Left lung (tissue), 10 donors: Measurements from ENCODE around the gene MTHFD1L. TPM values are rescaled to one million over a fixed set of nuclear protein-coding genes. Genes with fewer than 3 reads are reported as not detected.

Experiments
- ATAC-seq: fragments of 200-7000 bp; cut with Tn5 transposase; one replicate; pipeline ENCODE4 v1.9.1; 2020; ENCODE audit warnings: moderate library complexity
- DNase-seq, 4 donors: peaks; one replicate each; pipeline ENCODE4 v3.0.0-alpha.2; 2013 to 2020
- H3K27ac ChIP-seq, 2 donors: fragments of 200-600 bp; sonication (generic) in 1 of 2; one replicate each; pipeline versions ENCODE4 v1.5.0 to v1.8.0; 2020 to 2021
- H3K27me3 ChIP-seq, 2 donors: fragments of 200-600 bp; sonication (generic) in 1 of 2; one replicate each; pipeline versions ENCODE4 v1.5.0 to v1.8.0; 2020 to 2021
- H3K36me3 ChIP-seq, 2 donors: fragments of 200-600 bp; sonication (generic) in 1 of 2; one replicate each; pipeline versions ENCODE4 v1.5.0 to v1.8.0; 2020 to 2021
- H3K4me1 ChIP-seq, 2 donors: fragments of 200-600 bp; one replicate each; pipeline ENCODE4 v1.8.0; 2021
- H3K4me3 ChIP-seq, 2 donors: fragments of 200-600 bp; sonication (generic) in 1 of 2; one replicate each; pipeline versions ENCODE4 v1.5.0 to v1.8.0; 2020 to 2021; ENCODE audit warnings: mild to moderate bottlenecking in 1 of 2
- H3K9me3 ChIP-seq, 2 donors: fragments of 200-600 bp; sonication (generic) in 1 of 2; one replicate each; pipeline versions ENCODE4 v1.5.0 to v1.8.0; 2020 to 2021
- CTCF ChIP-seq, 2 donors: fragments of 200-600 bp; sonication (generic) in 1 of 2; IDR thresholded peaks; one replicate each; pipeline versions ENCODE4 v1.5.0 to v1.8.0; 2021; ENCODE audit warnings: antibody characterized with exemption in 2 of 2
- intact Hi-C, 2 donors: fragments of 100-400 bp; cut with DNase I; formaldehyde crosslinking; loops; one replicate each; pipeline versions ENCODE4 v1.11.2 to v1.14.2; 2022
- polyA plus RNA-seq, 6 donors: library from polyadenylated mRNA; unstranded; fragments of 120-200 nt; gene quantifications; one replicate each; pipeline ENCODE4 v1.2.1, GENCODE V29; 2013; ENCODE audit not compliant: insufficient read length in 6 of 6
- total RNA-seq, 2 donors: library from RNA; stranded (reverse); fragmentation: NEBNext Ultra II Directional; extraction: Animal tissue kit (Norgen Biotek cat#: 25700); gene quantifications; one replicate each; pipeline ENCODE4 v1.2.1, GENCODE V29; 2021
- donor health status: DM: no; HTN: yes; CAD: no.
- donor health status: DM: no; HTN: no; CAD: no.

MTHFD1L gene
- total and polyA plus RNA-seq, 8 donors, result 11.9 to 38.2 (median 16.0) TPM

- H3K36me3 ChIP-seq, result peaks cover 0 to 38% of the 10 kb centered on the region in 2 donors
- no peak for ATAC-seq
- no peak overlapping the region for H3K4me3 ChIP-seq
- no peak for TF ChIP-seq CTCF (IDR thresholded peaks at IDR 0.05)
- DNase-seq, result no peak
- no peaks in the 10 kb centered on the region for H3K27me3 ChIP-seq
- intact Hi-C loops, result no loop called here
- no peak overlapping the region for H3K27ac ChIP-seq
- no peaks in the 10 kb centered on the region for H3K9me3 ChIP-seq
- H3K4me1 ChIP-seq, result no peaks in the 10 kb centered on the region
These were observed 73.9 kb downstream of the MTHFD1L start for GRCh38 chr6:150939399-150939798.

- Histone ChIP-seq H3K9me3 (no peaks in the 10 kb centered on the region), H3K36me3 (peaks cover 0 to 49% of the 10 kb centered on the region in 2 donors), H3K27me3 (no peaks in the 10 kb centered on the region), H3K27ac (no peak overlapping the region), H3K4me3 (no peak overlapping the region), H3K4me1 (no peaks in the 10 kb centered on the region)
- no peak for TF ChIP-seq CTCF (IDR thresholded peaks at IDR 0.05)
- intact Hi-C loops, result no loop called here
- ATAC-seq (no peak), DNase-seq (no peak)
These were observed 75.4 kb downstream of the MTHFD1L start for GRCh38 chr6:150940941-150941340.

GRCh38 chr6:150949526-150949925, 84.0 kb downstream of the MTHFD1L start:
- no peaks in the 10 kb centered on the region for H3K27me3 ChIP-seq
- DNase-seq, result no peak
- TF ChIP-seq CTCF (IDR thresholded peaks at IDR 0.05), result no peak
- H3K9me3 ChIP-seq, result no peaks in the 10 kb centered on the region
- no peak overlapping the region for H3K27ac ChIP-seq
- H3K36me3 ChIP-seq, result peaks cover 0 to 73% of the 10 kb centered on the region in 2 donors
- no peak overlapping the region for H3K4me3 ChIP-seq
- no peaks in the 10 kb centered on the region for H3K4me1 ChIP-seq
- ATAC-seq, result no peak
- intact Hi-C loops, result no loop called here

GRCh38 chr6:150953851-150954250, 88.3 kb downstream of the MTHFD1L start:
- Histone ChIP-seq H3K27ac (no peak overlapping the region), H3K27me3 (no peaks in the 10 kb centered on the region), H3K36me3 (peaks cover 0 to 42% of the 10 kb centered on the region in 2 donors), H3K9me3 (no peaks in the 10 kb centered on the region), H3K4me1 (no peaks in the 10 kb centered on the region), H3K4me3 (no peak overlapping the region)
- intact Hi-C loops, result no loop called here
- no peak for TF ChIP-seq CTCF (IDR thresholded peaks at IDR 0.05)
- ATAC-seq (no peak), DNase-seq (peak in 1 of 4 donors; percentile 18)

DNA sequence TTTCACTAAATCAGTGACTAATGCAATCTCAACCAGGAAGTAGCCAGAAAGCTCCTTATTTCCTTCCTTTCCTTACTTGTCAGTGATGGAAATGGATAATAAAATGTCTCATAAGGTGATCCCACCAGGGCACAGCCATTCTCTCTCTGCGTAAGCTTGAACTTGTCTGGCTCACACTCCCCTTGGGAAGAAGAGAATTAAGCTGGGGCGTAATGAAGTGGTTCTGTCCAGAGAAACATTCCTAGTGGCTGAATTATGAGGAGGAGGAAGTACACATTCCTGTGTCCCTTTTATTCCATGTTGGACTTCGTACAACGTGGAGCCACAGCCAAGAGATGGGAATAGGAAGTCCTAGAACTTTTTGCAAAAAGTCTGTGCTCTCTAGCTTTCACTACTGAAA, 93.7 kb downstream of the MTHFD1L start:
- no peak for ATAC-seq
- Histone ChIP-seq H3K4me1 (no peaks in the 10 kb centered on the region), H3K27ac (peak overlapping the region in 1 of 2 donors; percentile 11), H3K9me3 (no peaks in the 10 kb centered on the region), H3K27me3 (no peaks in the 10 kb centered on the region), H3K36me3 (peaks cover 0 to 40% of the 10 kb centered on the region in 2 donors), H3K4me3 (no peak overlapping the region)
- DNase-seq, result no peak
- intact Hi-C loops, result no loop called here
- no peak for TF ChIP-seq CTCF (IDR thresholded peaks at IDR 0.05)
